PFSK-1 (cell line): Measurements from ENCODE around the gene HOXC6.

ENCODE experiments used
- FOXP2 ChIP-seq: optimal IDR thresholded peaks from 2 replicates; pipeline ENCODE3; 2011; ENCODE audit warnings: borderline replicate concordance, control low read depth, inconsistent platforms; ENCODE audit not compliant: insufficient read depth; ENCODE audit errors: extremely low read length, extremely low read depth
- POLR2AphosphoS5 ChIP-seq: IDR thresholded peaks from 2 replicates; pipeline ENCODE4 v1.6.1; 2012; ENCODE audit warnings: low read depth, mild to moderate bottlenecking, control low read depth, low read length, moderate library complexity
- REST ChIP-seq, 2 experiments: IDR thresholded peaks; 2 replicates each; pipeline versions ENCODE4 v1.6.1 to v1.8.0; 2011 to 2012; ENCODE audit warnings: low read depth in 2 of 2, low read length in 2 of 2, control low read depth in 1 of 2, inconsistent platforms in 1 of 2, mild to moderate bottlenecking in 1 of 2, moderate library complexity in 1 of 2; ENCODE audit not compliant: insufficient read depth in 1 of 2
- SIN3A ChIP-seq: IDR thresholded peaks from 2 replicates; pipeline ENCODE4 v1.6.1; 2012; ENCODE audit warnings: mild to moderate bottlenecking, low read length, moderate library complexity, borderline replicate concordance; ENCODE audit not compliant: insufficient read depth
- TAF1 ChIP-seq: IDR thresholded peaks from 2 replicates; pipeline ENCODE4 v1.6.1; 2012; ENCODE audit warnings: low read length, control low read depth, borderline replicate concordance; ENCODE audit not compliant: insufficient read depth

HOXC6 gene

GRCh38 chr12:54038871-54039414 is 10.7 kb downstream of the HOXC6 start:
- TF ChIP-seq SIN3A (no peak), POLR2AphosphoS5 (no peak), FOXP2 (no peak), REST (IDR thresholded peaks at IDR 0.05; ENCODE audit: insufficient read depth in 1 of 2, low read depth in 2 of 2, low read length in 2 of 2) (no peak), TAF1 (no peak)

GRCh38 chr12:54039417-54040147 is 11.3 kb downstream of the HOXC6 start:
- no peak for TF ChIP-seq TAF1
- no peak for TF ChIP-seq POLR2AphosphoS5
- no peak for TF ChIP-seq FOXP2
- TF ChIP-seq REST (IDR thresholded peaks at IDR 0.05; ENCODE audit: insufficient read depth in 1 of 2, low read depth in 2 of 2, low read length in 2 of 2), result no peak
- no peak for TF ChIP-seq SIN3A

- no peak for TF ChIP-seq REST (IDR thresholded peaks at IDR 0.05; ENCODE audit: insufficient read depth in 1 of 2, low read depth in 2 of 2, low read length in 2 of 2)
- TF ChIP-seq POLR2AphosphoS5, result no peak
- TF ChIP-seq SIN3A, result no peak
- TF ChIP-seq TAF1, result no peak
- no peak for TF ChIP-seq FOXP2
Observed at GRCh38 chr12:54040148-54040494, 11.9 kb downstream of the HOXC6 start.

DNA sequence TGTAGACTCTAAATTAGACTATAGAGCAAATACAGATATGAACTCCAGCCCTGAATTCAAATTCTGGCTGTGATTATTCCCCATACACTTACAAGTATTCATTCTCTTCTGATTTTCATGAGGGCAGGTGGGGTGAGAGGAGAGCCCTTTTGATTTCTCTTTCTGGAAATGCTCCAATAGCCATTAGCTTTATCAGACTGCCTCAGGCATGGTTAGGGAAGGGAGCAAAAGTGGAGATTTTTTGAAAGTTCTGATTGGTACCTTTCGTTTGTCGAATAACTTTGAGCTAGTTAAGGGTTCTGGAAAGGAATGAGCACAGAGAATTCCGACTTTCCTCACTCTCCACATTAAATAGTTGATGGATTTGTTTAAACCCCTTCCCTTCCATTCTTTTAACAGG is 12.4 kb downstream of the HOXC6 start:
- TF ChIP-seq SIN3A, result no peak
- no peak for TF ChIP-seq TAF1
- no peak for TF ChIP-seq FOXP2
- no peak for TF ChIP-seq POLR2AphosphoS5
- TF ChIP-seq REST (IDR thresholded peaks at IDR 0.05; ENCODE audit: insufficient read depth in 1 of 2, low read depth in 2 of 2, low read length in 2 of 2), result no peak
